GM18873 (cell line): ENCODE measurements around the gene MKLN1.
A peak's percentile ranks its signal among the peaks of the same experiment; 100 is the strongest.
"Not testable (repeated sequence)": the region's sequence is repeated elsewhere in the genome, so short reads cannot be mapped to it uniquely, and the experiment has no call there.

Experiments
- ATAC-seq: cut with Tn5 transposase; IDR thresholded peaks from one replicate; pipeline ENCODE4 v1.9.1; 2021; ENCODE audit warnings: mild to moderate bottlenecking, moderate library complexity, moderate number of reproducible peaks; ENCODE audit not compliant: unreplicated experiment, low FRiP score

The MKLN1 gene

DNA sequence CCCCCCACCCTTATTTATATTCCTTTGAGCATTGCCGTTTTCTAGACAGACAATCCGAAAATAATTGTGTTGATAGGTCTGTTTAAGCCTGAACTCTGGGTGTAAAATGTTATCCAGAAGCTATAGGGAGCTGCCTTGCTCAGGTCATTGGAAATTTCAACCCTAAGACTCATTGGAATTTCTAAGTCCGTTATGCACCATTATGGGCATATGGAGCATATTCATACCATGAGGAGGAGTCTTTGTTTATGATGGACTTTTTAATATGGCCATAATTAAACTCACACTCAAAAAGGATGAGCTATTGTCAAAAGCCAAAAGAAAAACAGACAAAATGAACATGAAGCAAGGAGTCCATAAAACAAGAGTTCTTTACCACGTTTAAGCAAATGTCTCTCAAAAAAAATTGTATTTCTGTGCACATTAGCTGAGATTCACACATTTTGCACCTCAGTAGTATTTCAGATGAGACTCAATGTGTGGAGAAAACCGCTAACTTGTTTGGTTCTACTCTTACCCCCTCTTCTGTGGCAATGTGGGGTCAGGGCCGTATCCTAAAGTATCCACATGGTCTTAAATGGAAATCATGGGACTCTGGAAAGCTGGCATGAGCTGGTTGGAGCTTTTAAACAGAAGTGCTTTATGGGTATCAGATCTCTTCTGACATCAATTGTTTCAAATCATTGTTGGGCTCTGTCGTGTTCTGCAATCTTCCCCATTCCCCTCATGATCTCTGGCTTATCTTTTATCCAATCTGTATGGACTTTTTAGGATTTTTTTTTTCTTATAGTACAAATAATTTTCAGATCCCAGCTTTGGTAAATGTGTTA, 168.2 kb downstream of the MKLN1 start:
- ATAC-seq: no peak

DNA sequence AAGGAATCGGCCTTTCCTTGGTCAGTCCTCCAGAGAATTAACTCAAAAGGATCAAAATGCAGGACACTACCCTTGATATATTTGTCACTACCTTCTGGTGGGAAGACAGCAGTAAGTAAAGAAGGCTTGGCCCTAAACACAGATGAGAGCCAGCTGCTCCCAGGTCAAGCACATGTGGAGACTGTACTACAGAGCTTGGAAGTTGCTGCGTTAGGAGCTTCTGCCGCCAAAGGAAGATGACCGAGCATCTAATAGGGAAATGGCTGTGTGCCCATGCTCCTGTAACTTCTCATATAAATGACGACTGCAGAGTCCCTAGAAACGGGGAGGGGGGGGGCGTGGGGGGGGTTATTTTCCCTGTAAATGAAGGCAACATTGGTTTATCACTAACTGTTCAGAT, 169.8 kb downstream of the MKLN1 start:
- ATAC-seq: no peak

DNA sequence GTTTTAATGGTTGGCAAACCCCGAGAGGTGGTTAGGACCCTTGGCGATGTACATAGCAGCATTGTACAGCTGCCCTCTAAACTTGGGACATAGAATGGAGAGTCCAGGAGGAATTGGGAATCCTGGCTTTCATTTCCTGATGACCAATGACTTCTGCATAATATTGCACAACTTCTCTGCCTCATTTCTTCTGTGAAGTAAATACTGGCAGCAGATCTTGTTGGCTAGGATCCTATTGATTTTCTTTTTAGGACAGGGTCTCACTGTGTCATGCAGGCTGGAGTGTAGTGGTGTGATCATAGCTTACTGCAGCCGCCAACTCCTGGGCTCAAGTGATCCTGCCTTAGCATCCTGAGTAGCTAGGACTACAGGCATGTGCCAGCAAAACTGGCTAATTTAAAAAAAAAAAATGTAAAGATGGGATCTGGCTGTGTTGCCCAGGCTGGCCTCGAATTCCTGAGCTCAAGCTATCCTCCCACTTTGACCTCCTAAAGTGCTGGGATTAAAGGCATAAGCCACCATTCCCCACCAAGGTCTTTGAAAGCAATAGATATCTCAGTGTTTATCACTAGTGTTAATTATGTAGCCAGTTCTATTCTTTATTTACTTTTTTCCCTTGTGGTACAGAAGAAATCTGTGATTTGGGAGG, 170.7 kb downstream of the MKLN1 start:
- no peak for ATAC-seq

DNA sequence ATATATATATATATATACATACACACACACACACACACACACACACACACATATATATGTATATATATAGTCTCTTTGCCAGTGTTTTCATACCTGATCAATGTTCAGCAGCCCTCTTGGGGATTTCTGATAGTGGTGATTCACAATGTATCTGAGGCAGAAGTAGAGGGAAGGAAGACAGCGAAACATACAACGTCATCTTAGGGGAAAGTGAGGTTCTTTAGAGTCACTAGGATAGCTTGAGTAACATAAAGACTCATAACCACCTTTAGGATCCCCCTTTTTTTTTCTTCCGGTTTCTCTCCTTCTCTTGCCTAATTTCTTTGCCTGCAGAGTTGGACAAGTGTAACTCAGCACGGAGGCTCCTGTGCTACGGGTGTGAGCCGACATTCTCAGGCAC, 172.1 kb downstream of the MKLN1 start:
- ATAC-seq: no peak

DNA sequence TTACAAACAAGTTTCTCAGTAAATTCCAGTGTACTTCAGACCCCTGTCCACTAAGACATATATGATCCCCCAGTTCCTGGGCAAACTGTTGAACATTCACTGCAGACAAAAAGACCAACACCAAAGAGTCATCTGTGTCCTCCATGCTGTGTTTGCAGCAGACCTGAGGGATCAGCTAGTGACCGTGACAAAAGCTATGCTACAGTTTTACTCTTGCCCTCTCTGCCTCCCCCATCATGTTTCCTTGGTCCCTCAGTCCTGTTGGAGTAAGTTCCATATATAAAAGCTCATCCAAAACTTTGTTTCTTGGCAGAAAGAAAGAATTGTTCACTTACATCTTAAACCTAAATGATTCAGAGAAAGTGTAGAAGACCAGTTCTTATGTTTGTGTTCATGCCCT, 172.7 kb downstream of the MKLN1 start:
- no peak for ATAC-seq

DNA sequence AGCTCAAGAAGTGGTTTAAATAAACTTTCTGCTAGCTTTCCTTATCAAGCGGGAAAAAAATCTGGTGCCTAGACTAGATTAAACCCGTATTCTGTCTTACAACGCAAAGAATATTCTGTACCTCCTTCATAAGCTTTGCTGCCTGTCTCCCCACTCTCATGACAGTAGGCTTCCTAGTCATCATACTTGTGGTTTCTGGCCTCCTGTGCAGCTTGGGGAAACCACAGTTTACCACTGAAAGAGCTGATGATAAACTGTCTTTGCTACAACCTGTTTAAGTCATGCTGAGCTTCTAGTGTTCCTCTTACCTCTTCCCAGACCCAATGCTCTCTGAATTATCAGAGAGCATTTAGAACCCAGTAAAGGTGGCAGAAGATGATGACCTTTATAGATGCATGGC, 173.7 kb downstream of the MKLN1 start:
- ATAC-seq: peak; percentile 77

DNA sequence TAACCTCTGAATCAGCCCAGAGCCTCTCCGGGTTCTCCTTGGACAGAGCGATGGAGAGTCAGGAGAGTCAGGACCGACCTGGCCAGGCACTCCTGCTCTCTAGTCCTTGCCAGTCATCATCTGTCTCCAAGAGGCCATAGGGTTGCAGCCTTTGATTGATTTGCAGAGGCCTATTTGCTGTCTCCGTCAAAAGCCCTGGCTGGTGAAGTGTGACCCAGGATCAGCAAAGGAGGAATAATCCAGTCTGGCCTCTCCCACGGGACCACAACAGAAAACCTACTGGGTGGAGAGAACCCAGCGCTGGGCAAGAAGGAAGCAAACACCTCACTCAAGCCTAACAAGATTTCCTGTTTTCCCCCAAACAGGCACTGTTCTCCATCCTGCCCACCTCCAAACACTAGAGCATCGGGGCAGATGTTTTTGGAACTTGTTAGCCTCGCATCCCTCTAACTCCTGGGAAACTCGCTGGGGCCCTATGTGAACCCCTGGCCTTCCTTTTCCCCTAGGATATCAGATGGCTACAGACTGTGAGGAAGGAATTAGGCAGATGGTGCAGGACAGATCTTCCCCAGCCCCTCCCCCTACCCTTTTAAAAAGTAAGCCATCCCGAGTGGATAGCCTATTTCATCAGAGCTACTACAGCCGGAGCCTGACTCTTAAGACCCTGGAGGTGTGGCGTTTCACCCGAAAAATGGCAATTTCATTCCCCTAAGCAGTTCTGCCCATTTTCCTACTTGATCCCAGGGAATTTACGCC, 174.4 kb downstream of the MKLN1 start:
- no peak for ATAC-seq

DNA sequence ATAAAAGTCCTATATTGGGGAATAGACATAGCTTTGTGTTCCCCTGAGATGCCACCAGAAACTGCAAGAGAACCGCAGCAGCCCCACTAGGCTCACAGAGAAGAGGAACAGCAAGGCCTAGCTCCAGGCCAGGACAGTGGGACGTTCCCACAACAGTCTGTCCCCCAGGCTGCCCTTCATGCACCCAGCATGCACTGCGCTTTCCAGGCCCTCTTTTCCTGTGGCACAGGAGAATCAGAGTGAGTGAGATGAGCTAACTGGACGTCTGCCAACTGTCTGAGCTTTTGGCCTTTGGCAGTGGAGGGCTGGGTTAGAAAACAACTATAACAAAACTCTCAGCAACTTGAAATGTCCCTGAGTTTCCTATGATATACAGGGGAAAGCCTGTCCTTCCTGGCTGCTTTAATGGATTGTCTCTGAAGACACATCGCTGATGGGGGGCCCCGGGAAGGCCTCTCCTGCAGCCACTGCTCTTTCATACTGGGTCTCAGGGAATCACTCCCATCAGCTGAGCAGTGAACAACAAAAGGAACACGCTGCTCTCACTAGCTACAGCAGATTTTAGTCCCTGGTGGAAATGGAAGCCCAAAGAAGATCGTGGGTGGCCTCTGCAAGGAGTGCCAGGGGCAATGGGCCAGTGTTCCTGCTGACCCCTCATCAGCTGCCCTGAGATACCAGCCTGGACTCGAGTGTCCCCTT, 175.3 kb downstream of the MKLN1 start:
- no peak for ATAC-seq

DNA sequence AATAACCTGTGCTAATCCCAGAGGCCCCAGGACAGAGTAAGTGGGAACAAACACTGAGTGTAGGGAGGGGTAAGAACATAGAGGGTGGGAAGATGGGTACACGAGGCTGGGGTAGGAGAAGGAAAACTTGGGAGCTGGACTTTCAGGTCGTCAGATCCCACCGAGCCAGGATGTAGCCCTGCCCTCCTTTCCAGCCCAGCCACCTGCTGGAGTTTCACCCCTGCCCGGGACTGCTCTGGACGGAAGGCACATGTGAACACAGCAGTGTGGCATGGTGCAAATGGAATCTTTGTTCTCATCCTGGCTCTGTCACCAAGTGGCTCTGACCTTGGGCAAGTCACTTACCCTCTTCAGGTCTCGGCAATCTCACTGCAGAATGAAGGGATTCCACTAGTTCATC, 176.0 kb downstream of the MKLN1 start:
- ATAC-seq: no peak

DNA sequence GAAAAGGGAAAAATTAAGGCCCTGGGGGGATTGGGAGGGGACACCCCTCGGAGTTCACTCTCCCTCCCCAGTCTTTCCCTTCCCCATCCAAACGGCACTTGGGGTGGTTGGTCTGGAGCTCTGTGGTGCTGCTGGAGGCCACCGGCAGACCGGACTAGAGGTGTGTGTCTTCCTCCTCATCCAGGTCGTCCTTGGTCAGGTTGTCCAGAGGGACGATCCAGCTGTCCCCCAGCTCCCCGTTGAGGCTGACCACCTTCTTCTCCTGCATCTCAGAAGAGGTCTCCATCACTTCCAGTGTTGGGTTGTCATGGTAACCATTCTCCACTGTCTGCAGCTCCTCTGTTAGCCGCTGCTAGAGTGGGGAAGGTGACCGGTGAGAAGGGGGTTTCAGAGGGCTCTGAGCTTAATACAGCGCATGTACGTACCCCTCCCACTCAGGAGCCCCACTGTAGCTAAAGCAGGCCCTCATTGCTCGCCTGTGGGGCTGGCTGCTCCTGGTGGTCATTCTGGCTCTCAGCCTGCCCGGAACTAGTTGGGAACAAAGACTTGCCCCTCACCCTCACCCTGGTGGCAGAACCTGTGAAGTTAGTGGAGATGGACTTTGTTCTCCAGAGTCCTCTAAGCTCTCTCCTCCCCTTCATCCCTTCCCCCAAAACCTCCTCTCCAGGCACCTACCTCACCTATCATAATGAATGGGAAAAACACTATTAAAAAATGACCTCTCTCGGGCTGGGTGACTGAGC, 176.7 kb downstream of the MKLN1 start:
- no peak for ATAC-seq

DNA sequence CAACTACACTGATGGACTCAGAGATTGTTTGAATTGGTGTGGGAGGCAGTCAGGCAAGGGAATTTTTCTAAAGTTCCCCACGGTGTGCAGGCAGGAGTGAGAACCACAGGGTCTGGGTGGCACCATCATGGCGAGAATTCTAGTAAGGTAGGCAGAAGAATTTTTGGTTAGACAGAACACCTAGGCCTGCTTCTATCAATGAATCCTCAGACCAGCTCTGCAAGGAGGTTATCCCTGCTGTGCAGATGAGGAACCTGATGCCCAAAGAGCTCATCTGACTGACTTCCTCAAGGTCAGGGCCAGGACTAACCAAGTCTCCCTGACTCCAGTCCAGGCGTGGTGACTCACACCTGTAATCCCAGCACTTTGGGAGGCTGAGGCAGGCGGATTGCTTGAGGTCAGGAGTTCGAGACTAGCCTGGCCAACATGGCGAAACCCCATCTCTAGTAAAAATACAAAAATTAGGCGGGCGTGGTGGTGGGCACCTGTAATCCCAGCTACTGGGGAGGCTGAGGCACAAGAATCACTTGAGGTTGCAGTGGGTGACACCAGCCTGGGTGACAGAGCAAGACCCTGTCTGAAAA, 177.5 kb downstream of the MKLN1 start:
- not testable (repeated sequence) for ATAC-seq

DNA sequence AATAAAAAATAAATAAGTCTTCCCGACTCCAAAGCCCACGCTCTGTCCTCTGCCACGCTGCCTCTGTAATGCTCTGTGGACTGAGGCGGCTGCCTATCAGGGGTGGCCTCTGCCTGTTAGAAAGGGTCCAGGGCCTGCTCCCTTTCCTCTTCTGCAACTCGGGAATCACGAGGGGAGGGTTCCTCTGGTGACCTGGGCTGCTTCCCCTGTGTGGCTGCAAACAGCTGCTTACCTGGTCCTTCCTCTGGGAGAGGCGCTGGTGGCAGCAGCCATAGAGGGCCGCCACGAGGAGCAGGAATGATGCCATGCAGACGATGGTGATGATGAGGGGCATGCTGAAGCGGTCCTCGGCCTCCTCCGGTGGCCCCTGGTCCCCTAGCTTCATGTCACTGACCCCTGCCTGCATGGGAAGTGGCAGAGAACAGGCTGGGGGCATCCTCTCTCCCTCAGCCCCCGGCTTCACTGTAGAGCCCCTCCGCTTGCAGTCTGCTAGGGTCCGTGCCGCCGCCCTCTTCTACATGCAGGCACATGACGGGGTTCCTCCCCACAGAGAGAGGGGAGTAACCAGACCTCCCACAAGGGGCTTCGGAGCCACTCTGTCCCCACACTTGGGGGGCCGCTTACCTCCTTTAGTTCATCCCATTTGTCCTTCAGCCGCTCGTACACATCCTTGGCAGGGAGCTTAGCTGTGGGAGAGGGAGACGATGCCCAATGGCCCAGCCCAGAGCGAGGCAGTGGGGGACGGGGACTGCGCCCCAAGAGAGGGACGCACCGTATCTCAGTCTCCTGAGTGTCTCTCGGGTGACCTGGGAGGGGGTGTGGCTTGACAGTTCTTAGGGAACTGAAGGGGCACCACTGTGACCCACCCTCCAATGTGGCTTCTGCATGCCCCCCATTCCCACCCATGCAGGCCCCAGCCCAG, 178.2 kb downstream of the MKLN1 start:
- ATAC-seq: no peak

DNA sequence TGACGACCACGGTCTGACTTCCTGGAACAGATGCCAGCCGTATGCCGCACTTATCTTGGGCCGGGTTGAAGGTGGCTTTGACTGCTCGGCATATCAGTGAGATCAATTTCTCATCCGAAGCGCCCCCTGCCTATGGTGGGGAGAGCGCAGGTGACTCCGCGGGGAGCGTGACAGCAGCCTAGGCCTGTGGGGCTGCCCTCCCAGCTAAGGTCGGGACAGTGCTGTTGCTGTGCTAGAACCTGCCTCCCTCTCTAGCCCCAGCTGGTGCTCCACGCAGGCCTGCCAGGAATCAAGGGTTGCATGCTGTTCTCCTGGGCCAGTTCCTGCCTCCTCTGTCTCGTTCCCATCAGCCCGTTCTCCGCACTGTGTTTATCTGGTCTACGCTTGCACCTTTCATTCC, 178.9 kb downstream of the MKLN1 start:
- ATAC-seq: no peak

DNA sequence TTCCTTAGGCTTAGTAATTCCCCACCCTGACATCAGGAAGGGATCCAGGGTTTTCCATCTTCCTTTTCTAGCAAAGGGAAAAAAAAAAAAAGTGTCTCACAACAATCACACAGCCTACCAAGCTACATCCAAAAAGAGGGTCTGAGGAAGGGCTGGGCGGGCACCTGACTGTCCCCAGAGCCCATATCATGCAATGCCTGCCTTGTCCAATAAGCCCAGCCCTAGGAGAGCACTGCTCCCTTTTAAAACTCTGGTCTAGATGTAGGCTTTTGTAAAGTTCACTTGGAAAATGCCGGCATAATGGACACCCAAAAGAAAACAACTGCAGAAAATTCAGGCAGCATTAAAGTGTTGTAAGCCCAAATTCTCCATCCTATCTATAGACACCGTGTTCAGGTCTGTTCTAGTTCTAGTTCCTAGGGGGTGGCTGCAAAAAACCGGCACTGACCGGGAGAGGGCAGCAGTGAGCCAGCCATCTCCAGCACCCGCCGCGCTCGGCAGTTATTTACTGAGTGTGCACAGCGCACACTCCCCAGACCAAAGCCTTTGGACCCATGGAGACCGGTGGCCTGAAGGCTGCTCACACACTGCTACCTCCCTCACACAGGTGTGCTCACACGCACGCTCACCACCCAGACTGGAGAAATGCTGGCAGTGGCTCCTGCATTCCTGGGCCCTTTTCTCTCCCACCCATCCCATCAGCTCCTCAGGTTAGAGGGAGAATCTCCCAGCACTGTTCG, 180.1 kb downstream of the MKLN1 start:
- ATAC-seq: peak; percentile 76

DNA sequence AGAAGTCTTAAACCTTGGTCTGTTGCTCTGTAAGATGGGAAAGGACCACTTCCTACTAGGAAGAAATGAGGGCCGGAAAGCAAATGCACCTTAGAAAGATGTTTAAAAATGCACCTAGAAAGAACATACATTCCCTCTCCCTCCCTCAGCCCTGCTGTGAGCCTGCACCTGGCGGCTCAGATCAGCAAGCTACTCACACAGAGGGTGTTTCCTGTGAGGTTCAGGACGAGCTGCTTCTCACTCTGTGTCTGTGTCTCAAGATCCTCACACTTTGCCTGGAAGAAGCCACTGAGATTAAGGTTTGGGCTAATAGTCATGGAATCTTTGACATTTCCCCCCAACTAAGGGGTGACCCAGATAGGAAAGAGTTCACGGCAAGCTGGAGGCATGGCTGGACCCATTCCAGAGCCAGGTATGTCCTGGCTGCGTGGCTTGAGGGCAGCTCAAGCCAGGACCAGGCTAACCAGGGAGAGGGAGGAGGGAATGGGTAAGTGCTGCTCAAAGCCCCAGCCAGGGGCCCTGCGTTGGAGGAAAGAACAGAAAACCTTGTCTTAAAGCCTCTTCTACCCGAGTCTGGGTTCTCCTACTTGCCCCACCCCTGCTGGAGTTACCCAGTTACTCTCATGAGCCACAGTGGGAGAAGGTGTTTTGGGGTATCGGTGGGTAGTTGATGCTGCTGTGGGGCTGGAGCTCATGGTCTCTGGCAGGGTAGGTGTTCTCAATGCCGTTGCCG, 181.2 kb downstream of the MKLN1 start:
- ATAC-seq: no peak

DNA sequence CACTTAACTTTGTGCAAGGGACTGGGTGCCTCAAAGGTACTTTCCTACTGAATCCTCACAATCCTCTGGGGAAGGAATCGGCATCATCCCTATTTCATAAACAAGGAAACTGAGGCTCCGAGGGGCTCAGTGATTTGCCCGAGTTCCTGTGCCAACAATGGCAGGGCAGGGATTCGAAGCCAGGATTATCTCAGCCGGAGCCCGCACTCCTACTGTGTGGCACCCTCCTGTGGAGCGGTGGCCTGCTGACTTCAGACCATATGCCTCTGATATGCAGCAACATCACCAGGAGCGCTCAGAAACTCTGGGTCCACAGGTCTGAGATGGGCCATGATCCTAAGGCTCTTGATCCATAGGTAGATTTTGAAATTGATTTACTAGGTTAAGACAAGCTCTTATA, 182.1 kb downstream of the MKLN1 start:
- ATAC-seq: no peak

DNA sequence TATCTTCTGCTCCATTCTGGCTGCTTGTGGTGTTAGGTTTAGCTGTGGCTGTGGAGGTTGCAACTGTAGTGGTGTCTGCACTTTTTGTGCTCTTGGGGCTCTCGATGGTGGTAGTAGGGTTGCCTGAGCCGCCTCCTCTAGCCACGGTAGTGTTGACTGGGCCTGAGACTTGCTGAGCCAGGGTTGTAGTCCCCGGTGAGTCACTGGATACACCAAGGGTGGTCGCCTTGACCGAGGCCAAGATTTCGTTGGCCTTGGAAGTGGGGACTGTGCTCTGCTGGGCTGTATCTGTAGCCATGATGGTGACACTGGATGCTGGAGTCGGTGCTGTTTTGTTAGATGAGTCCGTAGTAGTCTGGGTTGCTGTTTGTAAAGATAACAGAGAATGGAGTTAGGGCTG, 183.4 kb downstream of the MKLN1 start:
- no peak for ATAC-seq
